Transverse colon (tissue), 4 donors: ENCODE results near the gene EYS. TPM values are rescaled to one million over a fixed set of nuclear protein-coding genes. Genes with fewer than 3 reads are reported as not detected.

Experiments
- DNase-seq: peaks from one replicate; pipeline ENCODE4 v3.0.0-alpha.2; 2019
- H3K27ac ChIP-seq, 4 donors: fragments of 200-600 bp; sonication (generic); 2 replicates each; pipeline ENCODE4 v1.5.1; 2016 to 2018; ENCODE audit warnings: inconsistent platforms in 4 of 4
- H3K27me3 ChIP-seq: fragments of 200-600 bp; sonication (generic); 2 replicates; pipeline ENCODE4 v1.5.1; 2017; ENCODE audit warnings: inconsistent platforms
- H3K36me3 ChIP-seq, 4 donors: fragments of 200-600 bp; sonication (generic); 2 replicates each; pipeline ENCODE4 v1.5.1; 2017 to 2019; ENCODE audit warnings: inconsistent platforms in 4 of 4
- H3K4me1 ChIP-seq, 4 donors: fragments of 200-600 bp; sonication (generic); 2 replicates each; pipeline ENCODE4 v1.5.1; 2017 to 2020; ENCODE audit warnings: inconsistent platforms in 4 of 4
- H3K4me3 ChIP-seq, 4 donors: fragments of 200-600 bp; sonication (generic); 1 replicate in 1 of 4; 2 replicates in 3 of 4; pipeline versions ENCODE4 v1.5.1 to v1.6.1; 2017 to 2019; ENCODE audit warnings: inconsistent platforms in 4 of 4
- H3K9me3 ChIP-seq, 2 donors: fragments of 200-600 bp; sonication (generic); 2 replicates each; pipeline ENCODE4 v1.5.1; 2017 to 2019; ENCODE audit warnings: inconsistent platforms in 2 of 2
- CTCF ChIP-seq, 5 experiments: fragments of 200-600 bp in 3 of 5; fragments of 450-650 bp in 2 of 5; sonication (generic) in 3 of 5; IDR thresholded peaks; 1 replicate in 2 of 5; 2 replicates in 3 of 5; pipeline ENCODE4 v1.5.1; 2016 to 2017; ENCODE audit warnings: antibody characterized with exemption in 5 of 5, inconsistent platforms in 3 of 5, mild to moderate bottlenecking in 2 of 5, moderate library complexity in 1 of 5
- EP300 ChIP-seq: sonication (generic); formaldehyde crosslinking; IDR thresholded peaks from one replicate; pipeline ENCODE4 v1.6.1; 2017; ENCODE audit warnings: antibody characterized with exemption, low read depth
- POLR2A ChIP-seq: fragments of 450-650 bp; IDR thresholded peaks from one replicate; pipeline ENCODE4 v1.6.1; 2016; ENCODE audit warnings: antibody characterized with exemption, mild to moderate bottlenecking, moderate library complexity
- POLR2AphosphoS5 ChIP-seq, 3 donors: sonication (generic); formaldehyde crosslinking; IDR thresholded peaks; one replicate each; pipeline ENCODE4 v1.6.1; 2016; ENCODE audit warnings: antibody characterized with exemption in 3 of 3
- WGBS, 2 donors: methylation state at CpG; one replicate each; pipeline ENCODE4 v1.1.5; 2018; ENCODE audit warnings: low coverage in 1 of 2; 5-methylcytosine and 5-hydroxymethylcytosine counted together
- in situ Hi-C, 4 donors: fragments of 200-750 bp; cut with MboI; loops; one replicate each; pipeline versions ENCODE4 v1.15.0 to v1.15.1; 2017; ENCODE audit warnings: low sequenced_read_pairs in 3 of 4, low pct_ligation_motif_present in 1 of 4, low pct_unique_long_range_greater_than_20kb in 1 of 4
- intact Hi-C: fragments of 100-400 bp; cut with DNase I; formaldehyde crosslinking; loops from one replicate; pipeline ENCODE4 v1.15.1; 2023; ENCODE audit warnings: low total_unique reads
- total RNA-seq, 4 donors: library from RNA; depleted of rRNA; stranded (reverse); fragments of >200 nt; gene quantifications; one replicate each; pipeline ENCODE4 v1.1.0, GENCODE V29; 2016

Gene EYS
- total RNA-seq, 4 donors from 2014 or later = 0.41 TPM; not detected in 3

DNA sequence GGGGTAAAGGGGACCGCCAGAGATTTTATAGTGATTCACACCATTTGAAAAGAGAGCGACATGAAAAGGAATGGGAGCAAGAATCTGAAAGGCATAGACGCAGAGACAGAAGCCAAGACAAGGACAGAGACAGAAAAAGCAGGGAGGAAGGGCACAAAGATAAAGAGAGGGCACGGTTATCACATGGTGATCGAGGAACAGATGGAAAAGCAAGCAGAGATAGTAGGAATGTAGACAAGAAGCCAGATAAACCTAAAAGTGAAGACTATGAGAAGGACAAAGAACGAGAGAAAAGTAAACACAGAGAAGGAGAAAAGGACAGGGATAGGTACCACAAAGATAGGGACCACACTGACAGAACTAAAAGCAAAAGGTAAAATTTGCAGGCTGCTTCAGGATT lies 1993.7 kb downstream of the EYS start:
- Histone ChIP-seq H3K27ac (no peak overlapping the region), H3K27me3 (no peaks in the 10 kb centered on the region), H3K4me3 (no peak overlapping the region), H3K9me3 (no peaks in the 10 kb centered on the region), H3K4me1 (peaks cover 0 to 8% (median 0%) of the 10 kb centered on the region in 4 donors), H3K36me3 (peaks cover 0 to 56% (median 22%) of the 10 kb centered on the region in 4 donors)
- 96% methylated on average over 6 of the region's 6 CpGs for WGBS, 2 donors
- DNase-seq = no peak
- TF ChIP-seq POLR2AphosphoS5 (IDR thresholded peaks at IDR 0.05) (no peak), CTCF (IDR thresholded peaks at IDR 0.05) (no peak), EP300 (no peak), POLR2A (no peak)
- in situ Hi-C loops = no loop called here
- intact Hi-C loops = no loop called here

- intact Hi-C loops (no loop called here), in situ Hi-C loops (no loop called here)
- Histone ChIP-seq H3K9me3 (no peaks in the 10 kb centered on the region), H3K27me3 (no peaks in the 10 kb centered on the region), H3K4me3 (no peak overlapping the region), H3K36me3 (peaks cover 0 to 80% (median 27%) of the 10 kb centered on the region in 4 donors), H3K27ac (no peak overlapping the region), H3K4me1 (peaks cover 0 to 8% (median 0%) of the 10 kb centered on the region in 4 donors)
- no peak for DNase-seq
- no peak for TF ChIP-seq EP300
Observed at GRCh38 chr6:63709148-63709547, 1997.9 kb downstream of the EYS start.

DNA sequence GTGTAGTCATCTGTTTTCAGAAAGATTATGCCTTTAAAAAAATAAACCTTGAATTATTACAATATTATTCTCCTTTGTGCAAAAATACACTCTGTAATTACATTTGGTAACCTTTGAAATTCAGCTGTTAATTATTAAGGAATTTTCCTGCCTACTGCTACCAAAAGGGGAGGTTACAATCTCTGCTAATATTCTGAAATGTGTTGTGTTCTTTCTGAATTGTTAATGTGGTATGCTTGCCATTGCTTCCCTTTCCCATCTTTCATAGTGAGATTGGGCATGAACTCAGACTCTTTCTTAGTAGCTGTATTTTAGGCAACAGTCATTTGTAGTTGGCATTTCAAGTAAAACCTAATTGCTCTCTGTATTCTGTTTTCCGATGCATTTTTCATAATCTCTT lies 1998.4 kb downstream of the EYS start:
- Histone ChIP-seq H3K36me3 (peaks cover 0 to 81% (median 29%) of the 10 kb centered on the region in 4 donors), H3K4me3 (no peak overlapping the region), H3K9me3 (no peaks in the 10 kb centered on the region), H3K27me3 (no peaks in the 10 kb centered on the region), H3K4me1 (peaks cover 0 to 8% (median 0%) of the 10 kb centered on the region in 4 donors), H3K27ac (no peak overlapping the region)
- WGBS, 2 donors = 76 to 85% methylated on average over 1 of the region's 1 CpG
- in situ Hi-C loops (no loop called here), intact Hi-C loops (no loop called here)
- TF ChIP-seq POLR2A (no peak), EP300 (no peak), POLR2AphosphoS5 (IDR thresholded peaks at IDR 0.05) (no peak), CTCF (IDR thresholded peaks at IDR 0.05) (no peak)
- no peak for DNase-seq

DNA sequence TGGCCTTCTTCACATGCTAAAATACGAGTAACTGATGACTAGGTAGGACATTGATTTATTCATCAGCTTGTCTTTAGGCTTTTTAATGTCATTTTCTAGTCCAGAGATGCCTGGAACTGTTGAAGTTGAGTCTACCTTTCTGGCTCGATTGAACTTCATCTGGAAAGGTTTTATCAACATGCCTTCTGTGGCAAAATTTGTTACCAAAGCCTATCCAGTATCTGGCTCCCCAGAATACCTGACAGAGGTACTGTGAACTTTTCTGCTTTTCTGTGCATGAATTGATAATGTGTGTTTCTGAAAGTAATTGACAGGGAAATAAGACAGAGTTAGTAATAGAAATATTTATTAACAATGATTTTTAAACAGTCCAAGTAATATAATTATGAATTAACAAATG lies 2000.4 kb downstream of the EYS start:
- in situ Hi-C loops = no loop called here
- no peak for TF ChIP-seq POLR2AphosphoS5 (IDR thresholded peaks at IDR 0.05)
- TF ChIP-seq CTCF (IDR thresholded peaks at IDR 0.05) = no peak
- TF ChIP-seq POLR2A = no peak
- TF ChIP-seq EP300 = no peak
- Histone ChIP-seq H3K27ac (no peak overlapping the region), H3K9me3 (no peaks in the 10 kb centered on the region), H3K27me3 (no peaks in the 10 kb centered on the region), H3K36me3 (peaks cover 0 to 80% (median 21%) of the 10 kb centered on the region in 4 donors), H3K4me3 (no peak overlapping the region), H3K4me1 (peaks cover 0 to 8% (median 0%) of the 10 kb centered on the region in 4 donors)
- DNase-seq = no peak
- intact Hi-C loops = no loop called here
- 54 to 75% methylated on average over 2 of the region's 2 CpGs for WGBS, 2 donors

GRCh38 chr6:63705707-63706106 lies 2001.3 kb downstream of the EYS start:
- TF ChIP-seq POLR2A (no peak), EP300 (no peak)
- no peak for DNase-seq
- H3K9me3 ChIP-seq = no peaks in the 10 kb centered on the region
- no peak overlapping the region for H3K27ac ChIP-seq
- intact Hi-C loops (no loop called here), in situ Hi-C loops (no loop called here)
- no peaks in the 10 kb centered on the region for H3K27me3 ChIP-seq
- peaks cover 0 to 78% (median 18%) of the 10 kb centered on the region in 4 donors for H3K36me3 ChIP-seq
- 66 to 83% methylated on average over 2 of the region's 2 CpGs for WGBS, 2 donors
- peaks cover 0 to 8% (median 0%) of the 10 kb centered on the region in 4 donors for H3K4me1 ChIP-seq
- no peak overlapping the region for H3K4me3 ChIP-seq
